NT2/D1 (cell line): Measurements from ENCODE around the gene MTOR.

Experiments used
- DNase-seq: peaks from one replicate; pipeline ENCODE4 v3.0.0-alpha.2; 2011; ENCODE audit warnings: low read depth, low spot score
- H3K27me3 ChIP-seq: 2 replicates; pipeline ENCODE4 v1.6.0; 2011; ENCODE audit warnings: mild to moderate bottlenecking; ENCODE audit not compliant: insufficient read length, insufficient read depth
- H3K36me3 ChIP-seq: 2 replicates; pipeline ENCODE4 v1.6.1; 2011; ENCODE audit warnings: mild to moderate bottlenecking, low read length, mixed read lengths; ENCODE audit not compliant: insufficient read depth, insufficient read length
- H3K4me1 ChIP-seq: 2 replicates; pipeline ENCODE4 v1.5.1; 2011; ENCODE audit not compliant: insufficient read depth, insufficient read length
- H3K4me3 ChIP-seq: 2 replicates; pipeline ENCODE4 v1.5.1; 2011; ENCODE audit warnings: low read depth; ENCODE audit not compliant: insufficient read length
- H3K9ac ChIP-seq: 2 replicates; pipeline ENCODE4 v1.6.0; 2011; ENCODE audit warnings: low read depth; ENCODE audit not compliant: insufficient read length
- H3K9me3 ChIP-seq: 2 replicates; pipeline ENCODE4 v1.5.1; 2011; ENCODE audit warnings: mild to moderate bottlenecking, low read length; ENCODE audit not compliant: insufficient read depth
- SUZ12 ChIP-seq: IDR thresholded peaks from 2 replicates; pipeline ENCODE4 v1.6.1; 2011; ENCODE audit not compliant: insufficient read length, insufficient read depth; ENCODE audit errors: extremely low read depth
- YY1 ChIP-seq: IDR thresholded peaks from 2 replicates; pipeline ENCODE4 v1.6.1; 2011; ENCODE audit not compliant: insufficient read length, insufficient read depth
- ZNF274 ChIP-seq: IDR thresholded peaks from 2 replicates; pipeline ENCODE4 v1.6.1; 2011; ENCODE audit warnings: mild to moderate bottlenecking, low read depth, low read length

Gene MTOR

GRCh38 chr1:11143907-11144306 lies 118.4 kb downstream of the MTOR start:
- Histone ChIP-seq H3K9me3 (no peaks in the 10 kb centered on the region), H3K4me3 (no peak overlapping the region), H3K27me3 (no peaks in the 10 kb centered on the region), H3K36me3 (peaks cover 55% of the 10 kb centered on the region), H3K4me1 (no peaks in the 10 kb centered on the region), H3K9ac (no peak overlapping the region)
- TF ChIP-seq ZNF274, result no peak
- no peak for TF ChIP-seq SUZ12
- TF ChIP-seq YY1, result no peak
- no peak for DNase-seq

- H3K4me3 ChIP-seq, result no peak overlapping the region
- DNase-seq, result no peak
- H3K36me3 ChIP-seq, result peaks cover 58% of the 10 kb centered on the region
- H3K9ac ChIP-seq, result no peak overlapping the region
- H3K27me3 ChIP-seq, result no peaks in the 10 kb centered on the region
- no peaks in the 10 kb centered on the region for H3K4me1 ChIP-seq
- H3K9me3 ChIP-seq, result no peaks in the 10 kb centered on the region
- no peak for TF ChIP-seq SUZ12
- no peak for TF ChIP-seq ZNF274
- TF ChIP-seq YY1, result no peak
Observed at GRCh38 chr1:11143401-11143800, 119.0 kb downstream of the MTOR start.

GRCh38 chr1:11142618-11143391 lies 119.5 kb downstream of the MTOR start:
- H3K36me3 ChIP-seq, result peaks cover 63% of the 10 kb centered on the region
- H3K9ac ChIP-seq, result no peak overlapping the region
- H3K4me1 ChIP-seq, result no peaks in the 10 kb centered on the region
- H3K9me3 ChIP-seq, result no peaks in the 10 kb centered on the region
- no peak for DNase-seq
- H3K4me3 ChIP-seq, result no peak overlapping the region
- TF ChIP-seq ZNF274 (no peak), YY1 (no peak), SUZ12 (no peak)
- H3K27me3 ChIP-seq, result no peaks in the 10 kb centered on the region

- no peak overlapping the region for H3K4me3 ChIP-seq
- peaks cover 56% of the 10 kb centered on the region for H3K36me3 ChIP-seq
- no peaks in the 10 kb centered on the region for H3K4me1 ChIP-seq
- H3K9me3 ChIP-seq, result no peaks in the 10 kb centered on the region
- H3K27me3 ChIP-seq, result no peaks in the 10 kb centered on the region
- no peak for DNase-seq
- no peak for TF ChIP-seq YY1
- no peak for TF ChIP-seq SUZ12
- TF ChIP-seq ZNF274, result no peak
- no peak overlapping the region for H3K9ac ChIP-seq
Observed at GRCh38 chr1:11138952-11139351, 123.4 kb downstream of the MTOR start.

- no peak for TF ChIP-seq YY1
- no peak for TF ChIP-seq SUZ12
- Histone ChIP-seq H3K36me3 (peaks cover 58% of the 10 kb centered on the region), H3K9me3 (no peaks in the 10 kb centered on the region), H3K9ac (no peak overlapping the region), H3K4me3 (no peak overlapping the region), H3K27me3 (no peaks in the 10 kb centered on the region), H3K4me1 (no peaks in the 10 kb centered on the region)
- DNase-seq, result no peak
Observed at GRCh38 chr1:11138029-11138428, 124.3 kb downstream of the MTOR start.

GRCh38 chr1:11134898-11135266 lies 127.5 kb downstream of the MTOR start:
- Histone ChIP-seq H3K9me3 (no peaks in the 10 kb centered on the region), H3K36me3 (peaks cover 71% of the 10 kb centered on the region), H3K27me3 (no peaks in the 10 kb centered on the region), H3K4me3 (no peak overlapping the region), H3K4me1 (no peaks in the 10 kb centered on the region), H3K9ac (no peak overlapping the region)
- DNase-seq, result no peak
- TF ChIP-seq ZNF274, result no peak
- TF ChIP-seq YY1, result no peak
- TF ChIP-seq SUZ12, result no peak

GRCh38 chr1:11134251-11134897 lies 128.0 kb downstream of the MTOR start:
- Histone ChIP-seq H3K9ac (no peak overlapping the region), H3K36me3 (peaks cover 72% of the 10 kb centered on the region), H3K27me3 (no peaks in the 10 kb centered on the region), H3K9me3 (no peaks in the 10 kb centered on the region), H3K4me1 (no peaks in the 10 kb centered on the region), H3K4me3 (no peak overlapping the region)
- DNase-seq, result no peak
- no peak for TF ChIP-seq SUZ12
- TF ChIP-seq ZNF274, result no peak
- no peak for TF ChIP-seq YY1
